Left ventricle myocardium inferior (tissue), 1 donor: Measurements from ENCODE around the gene TMEM250. TPM values are rescaled to one million over a fixed set of nuclear protein-coding genes. Genes with fewer than 3 reads are reported as not detected.

Experiments
- DNase-seq: peaks from one replicate; pipeline ENCODE4 v3.0.0-alpha.2; 2020
- H3K27ac ChIP-seq: fragments of 200-600 bp; replicated peaks from 2 replicates; pipeline ENCODE4 v1.8.0; 2021
- H3K27me3 ChIP-seq: fragments of 200-600 bp; 2 replicates; pipeline ENCODE4 v1.8.0; 2021; ENCODE audit warnings: low read depth
- H3K36me3 ChIP-seq: fragments of 200-600 bp; 2 replicates; pipeline ENCODE4 v1.8.0; 2021
- H3K4me1 ChIP-seq: fragments of 200-600 bp; 2 replicates; pipeline ENCODE4 v1.8.0; 2021
- H3K4me3 ChIP-seq: fragments of 200-600 bp; 2 replicates; pipeline ENCODE4 v1.8.0; 2021; ENCODE audit warnings: mild to moderate bottlenecking, moderate library complexity
- H3K9me3 ChIP-seq: fragments of 200-600 bp; replicated peaks from 2 replicates; pipeline ENCODE4 v1.8.0; 2021
- intact Hi-C: fragments of 100-400 bp; cut with micrococcal nuclease; formaldehyde crosslinking; loops from one replicate; pipeline ENCODE4 v1.11.0; 2022
- total RNA-seq: library from RNA; stranded (reverse); fragmentation: NEBNext Ultra II Directional; extraction: Animal tissue kit (Norgen Biotek cat#: 25700); gene quantifications from one replicate; pipeline ENCODE4 v1.2.1, GENCODE V29; 2021
- TF ChIP-seq, protein P1 (sequence below): fragments of 200-600 bp; IDR thresholded peaks from 2 replicates; pipeline ENCODE4 v1.8.0; 2021; ENCODE audit warnings: antibody characterized with exemption, mild to moderate bottlenecking, borderline replicate concordance
- donor health status: DM: no; HTN: yes; CAD: no; lungs with severe emphysema.

Gene TMEM250
- total RNA-seq, 1 donor from 2014 or later = 15.1 TPM

DNA sequence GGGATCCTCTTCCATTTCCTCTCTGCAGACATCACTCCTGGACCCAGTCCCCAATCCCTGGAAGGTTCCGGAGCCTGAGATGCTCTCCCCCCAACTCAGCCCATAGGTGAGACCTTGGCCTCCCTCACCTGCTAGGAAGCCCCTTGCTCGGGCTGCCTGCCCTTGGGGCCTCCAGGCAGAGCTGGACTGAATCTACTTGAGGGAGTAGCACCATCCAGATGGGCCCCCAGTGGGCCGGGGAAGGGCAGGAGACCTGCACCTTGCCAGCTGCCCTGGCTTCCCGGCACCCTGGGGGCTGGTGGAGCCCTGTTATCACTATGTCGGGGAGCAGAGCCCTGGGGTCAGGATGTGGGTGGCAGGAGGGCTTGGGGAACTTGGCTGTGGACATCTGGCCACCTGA, 26.9 kb upstream of the TMEM250 start:
- peaks cover 86% of the 10 kb centered on the region for H3K27me3 ChIP-seq
- DNase-seq = no peak
- intact Hi-C loops = no loop called here

GRCh38 chr9:136144450-136144849, 25.8 kb upstream of the TMEM250 start:
- no peak for DNase-seq
- intact Hi-C loops = no loop called here
- Histone ChIP-seq H3K9me3 (no peaks in the 10 kb centered on the region), H3K27ac (no peak overlapping the region), H3K4me3 (no peak overlapping the region), H3K27me3 (peaks cover 79% of the 10 kb centered on the region), H3K4me1 (no peaks in the 10 kb centered on the region), H3K36me3 (no peaks in the 10 kb centered on the region)
- TF ChIP-seq, protein P1, sequence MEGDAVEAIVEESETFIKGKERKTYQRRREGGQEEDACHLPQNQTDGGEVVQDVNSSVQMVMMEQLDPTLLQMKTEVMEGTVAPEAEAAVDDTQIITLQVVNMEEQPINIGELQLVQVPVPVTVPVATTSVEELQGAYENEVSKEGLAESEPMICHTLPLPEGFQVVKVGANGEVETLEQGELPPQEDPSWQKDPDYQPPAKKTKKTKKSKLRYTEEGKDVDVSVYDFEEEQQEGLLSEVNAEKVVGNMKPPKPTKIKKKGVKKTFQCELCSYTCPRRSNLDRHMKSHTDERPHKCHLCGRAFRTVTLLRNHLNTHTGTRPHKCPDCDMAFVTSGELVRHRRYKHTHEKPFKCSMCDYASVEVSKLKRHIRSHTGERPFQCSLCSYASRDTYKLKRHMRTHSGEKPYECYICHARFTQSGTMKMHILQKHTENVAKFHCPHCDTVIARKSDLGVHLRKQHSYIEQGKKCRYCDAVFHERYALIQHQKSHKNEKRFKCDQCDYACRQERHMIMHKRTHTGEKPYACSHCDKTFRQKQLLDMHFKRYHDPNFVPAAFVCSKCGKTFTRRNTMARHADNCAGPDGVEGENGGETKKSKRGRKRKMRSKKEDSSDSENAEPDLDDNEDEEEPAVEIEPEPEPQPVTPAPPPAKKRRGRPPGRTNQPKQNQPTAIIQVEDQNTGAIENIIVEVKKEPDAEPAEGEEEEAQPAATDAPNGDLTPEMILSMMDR = no peak

More for the DNA sequence above, 26.9 kb upstream of the TMEM250 start:
- Histone ChIP-seq H3K27ac (no peak overlapping the region), H3K4me3 (no peak overlapping the region), H3K9me3 (no peaks in the 10 kb centered on the region), H3K4me1 (no peaks in the 10 kb centered on the region), H3K36me3 (no peaks in the 10 kb centered on the region)
- TF ChIP-seq, protein P1 = no peak

GRCh38 chr9:136143215-136144001, 24.7 kb upstream of the TMEM250 start:
- H3K4me3 ChIP-seq = no peak overlapping the region
- no peaks in the 10 kb centered on the region for H3K9me3 ChIP-seq
- no peak for DNase-seq
- peaks cover 78% of the 10 kb centered on the region for H3K27me3 ChIP-seq
- TF ChIP-seq, protein P1 = peak; percentile 56
- H3K27ac ChIP-seq = no peak overlapping the region
- H3K4me1 ChIP-seq = no peaks in the 10 kb centered on the region
- intact Hi-C loops = no loop called here
- H3K36me3 ChIP-seq = no peaks in the 10 kb centered on the region

- Histone ChIP-seq H3K27me3 (peaks cover 75% of the 10 kb centered on the region), H3K9me3 (no peaks in the 10 kb centered on the region), H3K27ac (no peak overlapping the region), H3K4me1 (no peaks in the 10 kb centered on the region), H3K36me3 (no peaks in the 10 kb centered on the region), H3K4me3 (no peak overlapping the region)
- DNase-seq = no peak
- intact Hi-C loops = no loop called here
- TF ChIP-seq, protein P1 = no peak
Observed at GRCh38 chr9:136142859-136143214, 24.2 kb upstream of the TMEM250 start.

DNA sequence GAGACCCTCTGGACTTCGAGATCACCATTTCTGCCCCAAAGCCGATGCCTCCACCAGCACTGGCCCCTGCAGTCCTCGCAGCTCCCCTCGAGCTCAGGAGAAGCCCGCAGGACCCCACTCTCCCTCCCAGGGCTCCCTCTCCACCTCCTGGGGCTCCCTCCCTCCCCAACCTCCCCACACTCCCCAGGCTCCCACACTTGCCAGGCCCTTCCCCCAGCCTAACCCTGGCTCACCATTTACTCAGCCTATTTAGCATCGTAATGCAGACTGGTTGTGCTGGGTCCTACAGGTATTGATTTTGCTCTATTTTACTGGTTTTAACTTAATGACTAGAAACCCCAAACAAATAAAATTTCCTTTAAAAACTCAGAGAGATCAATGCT, 23.7 kb upstream of the TMEM250 start:
- no peak for DNase-seq
- intact Hi-C loops = no loop called here
- Histone ChIP-seq H3K4me1 (no peaks in the 10 kb centered on the region), H3K36me3 (no peaks in the 10 kb centered on the region), H3K4me3 (no peak overlapping the region), H3K9me3 (no peaks in the 10 kb centered on the region), H3K27ac (no peak overlapping the region), H3K27me3 (peaks cover 75% of the 10 kb centered on the region)
- TF ChIP-seq, protein P1 = no peak
